CD4-positive, alpha-beta T cell treated with Interleukin-10 for 1 hour (primary cell): Measurements from ENCODE around the gene CRKL.
"Not testable (repeated sequence)": the region's sequence is repeated elsewhere in the genome, so short reads cannot be mapped to it uniquely, and the experiment has no call there.

Source experiments
- DNase-seq: peaks from one replicate; pipeline ENCODE4 v3.0.0-alpha.2; 2020

CRKL gene

GRCh38 chr22:20970939-20971657, 53.9 kb downstream of the CRKL start:
- DNase-seq, result no peak

GRCh38 chr22:20972014-20972694, 54.9 kb downstream of the CRKL start:
- not testable (repeated sequence) for DNase-seq

GRCh38 chr22:20972933-20973577, 55.8 kb downstream of the CRKL start:
- no peak for DNase-seq

- DNase-seq, result no peak
Observed at GRCh38 chr22:20973634-20974286, 56.6 kb downstream of the CRKL start.

DNA sequence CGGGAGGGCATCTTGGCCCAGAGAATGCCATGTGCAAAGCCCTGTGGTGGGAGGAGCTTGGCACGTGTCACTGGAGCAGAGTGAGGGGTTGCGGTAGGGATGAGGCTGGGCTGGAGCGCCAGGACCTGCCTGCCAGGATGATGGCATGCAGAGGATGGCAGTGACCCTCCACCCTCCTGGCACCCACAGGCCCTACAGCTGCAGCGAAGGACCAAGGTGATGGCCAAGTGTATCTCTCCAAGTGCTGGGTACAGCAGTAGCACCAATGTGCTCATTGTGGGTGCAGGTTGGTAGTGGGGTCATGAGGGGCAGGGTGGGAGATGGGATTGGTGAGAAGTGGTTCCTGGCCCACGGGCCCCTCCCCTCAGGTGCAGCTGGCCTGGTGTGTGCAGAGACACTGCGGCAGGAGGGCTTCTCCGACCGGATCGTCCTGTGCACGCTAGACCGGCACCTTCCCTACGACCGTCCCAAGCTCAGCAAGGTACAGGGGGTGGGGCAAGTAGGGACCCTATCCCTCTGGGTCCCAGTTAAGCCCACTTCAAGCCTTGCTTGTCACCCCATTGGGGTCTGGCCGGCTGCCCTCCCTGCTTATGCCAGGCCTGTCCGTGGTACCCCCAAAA, 57.2 kb downstream of the CRKL start:
- DNase-seq, result no peak

DNA sequence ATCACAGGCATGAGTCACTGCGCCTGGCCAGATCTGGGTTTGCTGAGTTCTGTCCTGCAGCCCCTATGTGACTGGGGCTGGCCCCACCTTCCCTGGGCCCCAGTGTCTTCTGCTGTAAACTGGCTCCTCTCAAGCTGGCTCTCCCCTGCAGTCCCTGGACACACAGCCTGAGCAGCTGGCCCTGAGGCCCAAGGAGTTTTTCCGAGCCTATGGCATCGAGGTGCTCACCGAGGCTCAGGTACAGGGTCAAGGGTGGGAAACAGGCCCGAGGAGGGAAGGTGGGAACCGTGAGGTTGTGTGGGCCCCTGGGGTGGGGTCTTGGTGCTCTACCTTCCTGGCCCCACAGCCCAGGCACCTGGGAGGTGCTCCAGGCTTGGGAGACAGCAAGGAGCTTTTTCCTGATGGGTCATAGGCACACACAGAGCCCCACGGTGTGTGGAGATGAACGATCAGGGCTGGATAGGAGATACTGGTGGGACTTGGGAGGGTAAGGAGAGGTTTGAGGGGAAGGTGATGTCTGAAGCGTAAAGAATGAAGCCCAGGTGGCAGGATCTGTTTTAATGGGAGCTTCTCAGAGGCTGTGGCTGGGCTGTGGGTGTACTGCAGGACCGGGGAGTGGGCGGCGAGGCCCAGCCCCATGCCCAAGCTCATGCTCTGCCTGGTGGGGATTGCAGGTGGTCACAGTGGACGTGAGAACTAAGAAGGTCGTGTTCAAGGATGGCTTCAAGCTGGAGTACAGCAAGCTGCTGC, 58.5 kb downstream of the CRKL start:
- no peak for DNase-seq

- DNase-seq, result no peak
Observed at GRCh38 chr22:20976291-20976877, 59.2 kb downstream of the CRKL start.

- DNase-seq, result no peak
Observed at GRCh38 chr22:20977019-20977418, 59.8 kb downstream of the CRKL start.

GRCh38 chr22:20977516-20978170, 60.4 kb downstream of the CRKL start:
- DNase-seq, result no peak

DNA sequence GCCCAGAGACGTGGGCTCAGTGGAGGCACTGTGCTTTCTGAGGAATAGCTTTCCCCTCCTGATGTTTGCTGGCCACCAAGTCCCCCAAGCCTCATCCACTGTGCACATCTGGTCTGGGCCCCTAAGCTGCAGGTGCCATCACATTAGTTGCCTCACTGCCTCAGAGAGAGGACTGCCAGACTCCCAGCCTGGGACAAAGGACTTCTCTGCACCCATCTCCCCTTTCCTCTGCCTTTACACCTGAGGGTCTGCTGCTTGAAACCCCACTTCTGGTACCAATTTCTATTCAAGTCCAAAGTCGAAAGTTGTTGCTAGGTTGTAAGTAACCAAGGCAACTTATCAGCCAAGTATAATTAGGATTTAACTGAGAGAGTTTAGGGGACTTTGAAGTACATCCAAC, 61.2 kb downstream of the CRKL start:
- no peak for DNase-seq

GRCh38 chr22:20979243-20979809, 62.1 kb downstream of the CRKL start:
- peak; percentile 72 for DNase-seq

- DNase-seq, result no peak
Observed at GRCh38 chr22:20979940-20980453, 62.8 kb downstream of the CRKL start.

GRCh38 chr22:20980523-20980922, 63.3 kb downstream of the CRKL start:
- DNase-seq, result no peak

GRCh38 chr22:20980938-20981722, 63.9 kb downstream of the CRKL start:
- no peak for DNase-seq

DNA sequence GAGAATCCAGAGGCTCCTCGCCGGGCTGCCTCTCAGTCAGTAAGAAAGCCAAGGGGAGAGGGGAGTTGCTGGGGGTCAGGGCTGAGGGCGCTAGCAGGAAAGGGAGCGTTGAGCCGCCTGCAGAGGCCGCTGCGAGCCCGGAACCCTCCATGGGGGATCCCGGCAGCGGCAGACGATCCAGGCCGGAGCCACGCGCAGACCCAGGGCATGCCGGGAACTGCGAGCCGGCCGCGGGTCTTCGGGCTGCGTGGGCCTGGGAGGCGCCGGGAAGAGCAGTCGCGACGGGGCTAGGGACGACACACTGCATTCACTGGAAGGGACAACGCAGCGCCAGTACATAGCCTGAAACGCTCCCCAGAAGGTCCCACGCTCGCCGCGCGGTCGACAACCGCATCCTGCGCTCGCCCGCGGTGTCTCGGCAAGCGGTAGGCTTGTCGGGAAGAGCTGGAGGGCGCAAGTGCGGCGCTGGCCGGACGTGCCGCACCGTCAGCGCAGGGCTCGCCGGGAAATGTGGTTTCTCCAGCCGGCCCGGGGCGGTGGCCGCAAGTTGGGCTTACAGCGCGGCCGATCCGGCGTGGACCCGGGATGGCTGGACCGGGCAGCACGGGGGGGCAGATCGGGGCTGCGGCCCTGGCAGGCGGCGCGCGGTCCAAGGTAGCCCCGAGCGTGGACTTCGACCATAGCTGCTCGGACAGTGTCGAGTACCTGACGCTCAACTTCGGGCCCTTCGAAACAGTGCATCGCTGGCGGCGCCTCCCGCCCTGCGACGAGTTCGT, 64.8 kb downstream of the CRKL start, which contains the start of gene LZTR1:
TSS of gene LZTR1 (plus strand) at position 511 of the 776 bp plus-strand sequence. CDS start at position 586, 75 bp downstream.
- DNase-seq, result peak; percentile 65

DNA sequence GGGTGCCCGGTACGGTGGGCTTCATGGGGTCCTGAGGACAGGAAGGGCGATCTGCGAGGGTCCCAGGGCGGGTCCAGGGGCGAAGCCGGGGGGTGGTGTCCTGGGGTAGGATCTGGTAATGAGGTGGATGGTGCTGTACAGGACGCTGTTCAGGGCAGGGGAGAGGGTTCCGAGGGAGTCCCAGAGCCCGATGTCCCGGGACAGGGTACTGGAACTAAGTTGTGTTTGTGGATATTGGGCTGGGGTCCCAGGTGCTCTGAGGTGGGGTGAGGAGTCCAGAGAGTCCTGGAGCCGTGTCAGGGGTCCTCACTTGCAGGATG, 65.3 kb downstream of the CRKL start:
- no peak for DNase-seq

GRCh38 chr22:20983081-20983771, 66.0 kb downstream of the CRKL start:
- no peak for DNase-seq

DNA sequence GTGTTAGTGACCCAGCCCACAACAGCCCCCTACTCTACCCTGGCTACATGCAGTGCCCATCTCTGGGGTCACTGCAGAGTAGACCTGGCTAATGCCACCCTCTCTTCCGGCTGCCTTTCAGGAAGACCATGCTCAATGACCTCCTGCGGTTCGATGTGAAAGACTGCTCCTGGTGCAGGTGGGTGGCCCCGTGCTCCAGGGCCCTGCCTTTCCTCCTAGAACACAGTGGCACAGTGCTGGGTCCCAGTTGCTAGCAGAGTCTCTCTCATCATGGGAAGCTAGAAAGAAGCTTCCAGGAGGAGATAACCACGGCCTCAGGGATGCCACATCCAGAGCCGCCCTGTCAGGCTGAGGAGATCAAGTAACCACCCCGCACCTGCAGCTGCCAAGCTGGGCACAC, 68.5 kb downstream of the CRKL start:
- no peak for DNase-seq

DNA sequence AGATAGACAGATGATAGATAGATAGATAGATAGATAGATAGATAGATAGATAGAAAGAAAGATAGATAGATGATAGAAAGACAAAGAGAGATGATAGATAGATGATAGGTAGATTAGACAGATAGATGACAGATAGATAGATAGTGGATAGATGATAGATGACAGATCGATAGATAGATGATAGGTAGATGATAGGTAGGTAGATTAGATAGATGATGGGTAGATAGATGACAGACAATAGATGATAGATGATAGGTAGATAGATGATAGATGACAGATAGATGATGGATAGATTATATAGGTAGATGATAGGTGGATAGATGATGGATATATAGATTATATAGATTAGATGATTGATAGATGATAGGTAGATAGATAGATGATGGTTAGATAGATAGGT, 69.2 kb downstream of the CRKL start:
- no peak for DNase-seq
